ENCODE data around the gene RDH13.

GRCh38 chr19:55071129-55071502 is 8.2 kb upstream of the RDH13 start:
- no peak for TF ChIP-seq CTCF (IDR thresholded peaks at IDR 0.05)
- no peak for TF ChIP-seq POLR2AphosphoS5 (IDR thresholded peaks at IDR 0.05)
- no peak for TF ChIP-seq POLR2A (IDR thresholded peaks at IDR 0.05; ENCODE audit: low read depth)
- no peak for TF ChIP-seq EP300 (IDR thresholded peaks at IDR 0.05)
